ENCODE measurements around the gene FOXD4L3.
"Not testable (repeated sequence)": the region's sequence is repeated elsewhere in the genome, so short reads cannot be mapped to it uniquely, and the experiment has no call there.

Gene FOXD4L3

GRCh38 chr9:68302567-68302966, at the start of gene FOXD4L3:
FOXD4L3 (plus strand) TSS chr9:68302867; CDS start chr9:68302952, 85 bp downstream.
- DNase-seq = not testable (repeated sequence)

- DNase-seq = not testable (repeated sequence)
Observed at GRCh38 chr9:68281041-68281440, 21.6 kb upstream of the FOXD4L3 start.

GRCh38 chr9:68303771-68304170, 1.1 kb downstream of the FOXD4L3 start:
- not testable (repeated sequence) for DNase-seq

- not testable (repeated sequence) for DNase-seq
Observed at GRCh38 chr9:68304212-68304611, 1.5 kb downstream of the FOXD4L3 start.

- DNase-seq = not testable (repeated sequence)
Observed at GRCh38 chr9:68304777-68305176, 2.1 kb downstream of the FOXD4L3 start.

- not testable (repeated sequence) for DNase-seq
Observed at GRCh38 chr9:68305680-68306285, 3.1 kb downstream of the FOXD4L3 start.

- DNase-seq = not testable (repeated sequence)
Observed at GRCh38 chr9:68306391-68306964, 3.8 kb downstream of the FOXD4L3 start.

- DNase-seq = not testable (repeated sequence)
Observed at GRCh38 chr9:68307127-68307526, 4.5 kb downstream of the FOXD4L3 start.

GRCh38 chr9:68307654-68308053, 5.0 kb downstream of the FOXD4L3 start:
- not testable (repeated sequence) for DNase-seq

GRCh38 chr9:68311208-68311607, 8.5 kb downstream of the FOXD4L3 start:
- DNase-seq = not testable (repeated sequence)

GRCh38 chr9:68318209-68318608, 15.5 kb downstream of the FOXD4L3 start:
- DNase-seq = not testable (repeated sequence)

- DNase-seq = not testable (repeated sequence)
Observed at GRCh38 chr9:68323749-68324148, 21.1 kb downstream of the FOXD4L3 start.

GRCh38 chr9:68324518-68324917, 21.9 kb downstream of the FOXD4L3 start:
- not testable (repeated sequence) for DNase-seq

- DNase-seq = not testable (repeated sequence)
Observed at GRCh38 chr9:68329106-68329505, 26.4 kb downstream of the FOXD4L3 start.

- not testable (repeated sequence) for DNase-seq
Observed at GRCh38 chr9:68330531-68331173, 28.0 kb downstream of the FOXD4L3 start.

GRCh38 chr9:68332122-68332521, 29.5 kb downstream of the FOXD4L3 start:
- DNase-seq = not testable (repeated sequence)

GRCh38 chr9:68335935-68336334, 33.3 kb downstream of the FOXD4L3 start:
- DNase-seq = not testable (repeated sequence)

GRCh38 chr9:68336639-68337339, 34.1 kb downstream of the FOXD4L3 start:
- DNase-seq = not testable (repeated sequence)

GRCh38 chr9:68338000-68338399, 35.3 kb downstream of the FOXD4L3 start:
- DNase-seq = not testable (repeated sequence)

GRCh38 chr9:68342265-68343025, 39.8 kb downstream of the FOXD4L3 start:
- DNase-seq = not testable (repeated sequence)

- not testable (repeated sequence) for DNase-seq
Observed at GRCh38 chr9:68343242-68343641, 40.6 kb downstream of the FOXD4L3 start.

GRCh38 chr9:68343992-68344391, 41.3 kb downstream of the FOXD4L3 start:
- DNase-seq = not testable (repeated sequence)
